GM12878 (cell line): Measurements from ENCODE around the gene SLIT1. TPM values are rescaled to one million over a fixed set of nuclear protein-coding genes. Genes with fewer than 3 reads are reported as not detected.
A peak's percentile ranks its signal among the peaks of the same experiment; 100 is the strongest.

Experiments
- ATAC-seq: fragments of 200-7000 bp; cut with Tn5 transposase; 3 replicates; pipeline ENCODE4 v1.9.1; 2020; ENCODE audit warnings: mild to moderate bottlenecking, moderate library complexity
- BruUV-seq: library from RNA; stranded (reverse); fragments of 400-500 nt; replicated peaks from 2 replicates; lab custom pipeline; 2021; lab: Mats Ljungman, UMichigan
- CTCF ChIA-PET: fragments of 300-600 bp; sonication (Branson Sonifier 250); formaldehyde crosslinking; extraction: SDS; loops from one replicate; lab custom pipeline; 2021; ENCODE audit warnings: inconsistent platforms; lab: Yijun Ruan, JAX
- POLR2A ChIA-PET: fragments of 350-600 bp; formaldehyde crosslinking; extraction: SDS; loops from one replicate; lab custom pipeline; 2021; ENCODE audit warnings: inconsistent platforms; lab: Charles Lee
- RAD21 ChIA-PET: fragments of 300-600 bp; sonication (Branson Sonifier 250); formaldehyde crosslinking; loops from one replicate; lab custom pipeline; 2023; ENCODE audit warnings: antibody characterized with exemption; ENCODE audit not compliant: unreplicated experiment; lab: Charles Lee
- SMC1A ChIA-PET: fragments of 300-600 bp; sonication (Branson Sonifier 250); formaldehyde crosslinking; loops from one replicate; lab custom pipeline; 2023; ENCODE audit not compliant: unreplicated experiment, uncharacterized antibody; lab: Charles Lee
- DNase-seq: peaks from one replicate; pipeline ENCODE4 v3.0.0-alpha.2; 2011; ENCODE audit warnings: low read depth, low spot score
- FAIRE-seq: peaks from 3 replicates; lab custom pipeline; 2011; peaks lifted over from hg19 to GRCh38; lab: Jason Lieb, UNC
- H2AFZ ChIP-seq: 2 replicates; pipeline ENCODE4 v1.6.0; 2011; ENCODE audit warnings: low read depth, low read length, control low read depth; ENCODE audit not compliant: control insufficient read depth
- H3K27ac ChIP-seq: 2 replicates; pipeline ENCODE4 v1.5.1; 2011; ENCODE audit warnings: control low read depth; ENCODE audit not compliant: control insufficient read depth, insufficient read depth
- H3K27me3 ChIP-seq, 2 experiments: replicated peaks in 1 of 2; 2 replicates each; pipeline versions ENCODE4 v1.6.0 to v1.6.1; 2011; ENCODE audit warnings: low read length in 1 of 2; ENCODE audit not compliant: control insufficient read depth in 2 of 2, insufficient read depth in 2 of 2
- H3K36me3 ChIP-seq, 2 experiments: 2 replicates each; pipeline ENCODE4 v1.5.1; 2011; ENCODE audit warnings: low read length in 1 of 2; ENCODE audit not compliant: control insufficient read depth in 2 of 2, insufficient read depth in 2 of 2
- H3K4me1 ChIP-seq: 2 replicates; pipeline ENCODE4 v1.6.1; 2011; ENCODE audit warnings: mild to moderate bottlenecking, low read length, moderate library complexity, mixed read lengths; ENCODE audit not compliant: control insufficient read depth, insufficient read depth
- H3K4me2 ChIP-seq: 2 replicates; pipeline ENCODE4 v1.6.0; 2011; ENCODE audit warnings: control low read depth; ENCODE audit not compliant: control insufficient read depth, insufficient read depth
- H3K4me3 ChIP-seq: fragments of 200-600 bp; sonication (generic); 2 replicates; pipeline ENCODE4 v1.5.1; 2016
- H3K79me2 ChIP-seq: 2 replicates; pipeline ENCODE4 v1.6.0; 2011; ENCODE audit warnings: low read length; ENCODE audit not compliant: control insufficient read depth, insufficient read depth
- H3K9ac ChIP-seq: 2 replicates; pipeline ENCODE4 v1.8.0; 2011; ENCODE audit warnings: low read length, control low read depth, mixed read lengths; ENCODE audit not compliant: control insufficient read depth, insufficient read depth
- H3K9me3 ChIP-seq: replicated peaks from 3 replicates; pipeline ENCODE4 v1.5.1; 2011; ENCODE audit warnings: mild to moderate bottlenecking, low read length; ENCODE audit not compliant: control insufficient read depth, insufficient read depth
- H4K20me1 ChIP-seq: 2 replicates; pipeline ENCODE4 v1.6.0; 2011; ENCODE audit not compliant: control insufficient read depth, insufficient read depth
- ETV6 ChIP-seq, 2 experiments: fragments of 450-650 bp in 1 of 2; IDR thresholded peaks in 1 of 2; conservative IDR thresholded peaks in 1 of 2; 2 replicates each; pipeline ENCODE4 v1.6.1; 2014; ENCODE audit warnings: antibody characterized with exemption in 1 of 2, borderline replicate concordance in 1 of 2, low read depth in 1 of 2, mild to moderate bottlenecking in 1 of 2, moderate library complexity in 1 of 2
- JUND ChIP-seq: IDR thresholded peaks from 2 replicates; pipeline ENCODE4 v1.6.1; 2012; ENCODE audit warnings: low read depth, mild to moderate bottlenecking, low read length, improper control_type of control experiment, moderate library complexity
- NBN ChIP-seq: fragments of 450-650 bp; IDR thresholded peaks from 2 replicates; pipeline ENCODE4 v1.6.1; 2016
- RBBP5 ChIP-seq: fragments of 200-600 bp; sonication (generic); conservative IDR thresholded peaks from 2 replicates; pipeline ENCODE4 v1.6.1; 2016
- RUNX3 ChIP-seq: IDR thresholded peaks from 2 replicates; pipeline ENCODE4 v1.6.1; 2012; ENCODE audit warnings: low read length, inconsistent platforms
- WGBS: methylation state at CpG from one replicate; pipeline ENCODE4 v1.1.6; 2016; ENCODE audit warnings: low lambda C conversion rate; ENCODE audit not compliant: insufficient replicate concordance, insufficient coverage; ENCODE audit errors: missing lambda C conversion rate; 5-methylcytosine and 5-hydroxymethylcytosine counted together
- in situ Hi-C: fragments of 300-500 bp; cut with MboI; formaldehyde crosslinking; loops from 9 replicates; pipeline ENCODE4 v1.14.3; 2018; ENCODE audit warnings: mixed read lengths
- intact Hi-C: fragments of 100-400 bp; cut with micrococcal nuclease; formaldehyde crosslinking; loops from one replicate; pipeline ENCODE4 v1.14.2; 2022; ENCODE audit not compliant: unreplicated experiment
- polyA plus RNA-seq, 11 experiments: library from polyadenylated mRNA; depleted of rRNA in 4 of 11; unstranded in 6 of 11; stranded (reverse) in 5 of 11; fragments of >200 nt; fragmentation: Nextera tagmentation in 4 of 11; fragmentation: Illumina TruSeq in 1 of 11; extraction: Ambion mirVana in 4 of 11; extraction: Trizol in 1 of 11; gene quantifications; 1 replicate in 1 of 11; 2 replicates in 10 of 11; pipeline versions ENCODE4 v1.2.1 to v1.2.3, GENCODE V29; 2011 to 2016; ENCODE audit warnings: inconsistent platforms in 2 of 11, missing spikeins in 2 of 11, low read depth in 1 of 11
- total RNA-seq, 4 experiments: library from RNA; depleted of rRNA in 3 of 4; stranded (reverse); fragments of >200 nt in 3 of 4; fragmentation: Illumina TruSeq in 1 of 4; extraction: Trizol in 1 of 4; gene quantifications; 2 replicates each; pipeline versions ENCODE4 v1.2.1 to v1.2.3, GENCODE V29; 2013 to 2021

The SLIT1 gene
- total and polyA plus RNA-seq, 10 of the 15 experiments (the other 5 are each of a cell fraction or from before 2014, with no cell fraction given): 0.04 to 0.19 (median 0.06) TPM; not detected in 4

DNA sequence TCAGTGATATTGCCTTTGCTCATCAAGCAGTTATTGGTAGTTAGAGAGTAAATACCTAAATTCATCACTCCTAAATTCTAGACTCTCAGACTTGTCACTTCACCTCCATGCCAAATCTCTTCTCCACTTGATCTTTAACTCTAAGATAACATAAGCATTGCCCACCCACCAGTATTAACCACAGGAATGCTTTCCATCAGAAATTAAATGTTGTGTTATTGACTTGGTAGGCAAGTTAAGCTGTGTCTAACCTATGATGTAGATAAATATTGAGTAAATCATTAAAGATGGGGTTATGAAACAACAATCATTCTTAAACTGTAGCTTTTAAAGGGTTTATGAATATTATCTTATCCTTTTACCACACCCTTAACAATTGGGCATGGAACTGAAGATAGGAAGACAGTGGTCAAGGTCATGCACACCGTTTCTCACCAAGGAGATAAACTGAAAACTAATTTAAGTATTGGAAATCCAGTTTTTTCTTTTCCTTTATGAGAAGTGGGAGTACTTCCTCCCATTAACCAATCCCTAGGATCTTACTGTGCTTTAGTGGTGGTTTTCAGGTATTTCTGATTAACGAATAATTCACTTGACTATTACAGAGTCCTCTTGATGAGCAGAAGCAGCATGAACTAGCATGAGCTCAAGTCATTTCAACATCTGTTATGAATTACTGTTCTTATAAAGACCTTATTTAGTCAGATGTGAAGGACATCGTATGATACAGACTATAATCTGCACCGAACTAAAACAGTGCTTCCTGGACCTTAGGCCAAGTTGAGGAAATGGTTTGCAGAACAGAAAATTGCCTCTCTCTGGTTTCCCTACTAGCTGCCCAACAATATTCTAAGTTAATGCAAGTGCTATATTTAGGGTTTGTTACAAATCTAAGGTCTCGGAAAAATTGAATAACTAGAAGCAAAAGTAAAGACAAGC is 211.7 kb downstream of the SLIT1 start:
- Histone ChIP-seq H3K79me2 (no peaks in the 10 kb centered on the region; the same call in 1 of the 2 replicates), H3K4me2 (peak overlapping the region; percentile 47; the same call in 1 of the 2 replicates), H3K9me3 (no peaks in the 10 kb centered on the region), H3K36me3 (no peaks in the 10 kb centered on the region), H3K27ac (no peak overlapping the region), H3K4me1 (peaks cover 29% of the 10 kb centered on the region), H3K27me3 (no peaks in the 10 kb centered on the region), H3K9ac (no peak overlapping the region), H3K4me3 (no peak overlapping the region), H2AFZ (peak overlapping the region; percentile 15; the same call in 1 of the 2 replicates), H4K20me1 (no peaks in the 10 kb centered on the region)
- ATAC-seq (peak; percentile 17), FAIRE-seq (no peak), DNase-seq (no peak)
- no TSS peak for BruUV-seq
- WGBS: 48% methylated on average over 5 of the region's 5 CpGs
- TF ChIP-seq ETV6 (conservative IDR thresholded peaks at IDR 0.05 in 1 of 2, IDR thresholded peaks at IDR 0.05 in 1 of 2; ENCODE audit: borderline replicate concordance in 1 of 2, low read depth in 1 of 2) (peak in 1 of 2 experiments; percentile 65; a peak in 1 of 4 replicates), JUND (no peak)
- RAD21 ChIA-PET: interaction anchor here (1.0 to 3.0 kb wide), 4 partner anchors 11 to 63 kb away, joined by 3 to 22 read pairs (median 4); no protein-coding TSS in a partner anchor
- SMC1A ChIA-PET: interaction anchor here (0.8 to 3.9 kb wide), 8 partner anchors 11 to 113 kb away, joined by 3 to 25 read pairs (median 12); no protein-coding TSS in a partner anchor
- POLR2A ChIA-PET: interaction anchor here (0.9 to 1.0 kb wide), 2 partner anchors 10 to 39 kb away, joined by 3 read pairs; no protein-coding TSS in a partner anchor
- CTCF ChIA-PET: interaction anchor here (0.9 to 7.3 kb wide), 11 partner anchors 11 to 65 kb away, joined by 3 to 61 read pairs (median 5); no protein-coding TSS in a partner anchor
- intact Hi-C loops (no loop called here), in situ Hi-C loops (no loop called here)

DNA sequence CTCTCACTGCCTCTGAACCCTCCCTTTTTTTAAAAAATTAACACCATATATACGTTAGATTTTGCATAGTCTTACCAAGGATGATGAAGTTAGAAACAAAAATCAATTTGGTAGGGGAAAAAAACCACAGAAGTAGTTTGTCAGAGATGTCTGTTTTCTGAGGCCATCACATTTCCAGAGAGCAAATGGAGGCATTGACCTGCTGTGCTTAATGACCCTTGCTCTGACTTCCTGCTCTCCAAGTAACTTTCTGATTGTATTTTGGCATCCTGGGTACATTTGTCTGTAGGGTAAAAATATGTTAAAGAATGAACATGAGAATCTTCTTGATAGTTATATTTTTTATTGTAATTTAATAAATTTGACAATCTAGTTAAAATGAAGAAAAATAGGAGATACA is 213.5 kb downstream of the SLIT1 start:
- Histone ChIP-seq H3K4me3 (no peak overlapping the region), H3K27me3 (no peaks in the 10 kb centered on the region), H2AFZ (no peak overlapping the region), H3K27ac (no peak overlapping the region), H3K9me3 (no peaks in the 10 kb centered on the region), H3K4me2 (no peak overlapping the region), H4K20me1 (no peaks in the 10 kb centered on the region), H3K9ac (no peak overlapping the region), H3K79me2 (no peaks in the 10 kb centered on the region; the same call in 1 of the 2 replicates), H3K36me3 (no peaks in the 10 kb centered on the region), H3K4me1 (peaks cover 16% of the 10 kb centered on the region)
- DNase-seq: no peak
- peak; percentile 63 for ATAC-seq
- BruUV-seq: TSS peak; percentile 4
- TF ChIP-seq RBBP5 (no peak), RUNX3 (peak; percentile 18; the same call in 1 of the 2 replicates), NBN (no peak)
- WGBS: 0% methylated on average over 1 of the region's 1 CpG
- SMC1A ChIA-PET: no interaction called here
- CTCF ChIA-PET: no interaction called here
- POLR2A ChIA-PET: no interaction called here
- intact Hi-C loops: no loop called here
- RAD21 ChIA-PET: no interaction called here
- no peak for FAIRE-seq
- in situ Hi-C loops: no loop called here
